EL (cell line): ENCODE measurements around the gene SBNO2.

ENCODE experiments used
- DNase-seq: peaks from one replicate; pipeline ENCODE4 v3.0.0-alpha.2; 2016

The SBNO2 gene

GRCh38 chr19:1104311-1105007 is 69.6 kb downstream of the SBNO2 start:
- DNase-seq = peak; percentile 74

GRCh38 chr19:1103708-1104310 is 70.3 kb downstream of the SBNO2 start, which contains the start of gene GPX4:
GPX4 (plus strand) TSS chr19:1103994; CDS start chr19:1104044, 50 bp downstream.
- peak; percentile 99 for DNase-seq

- DNase-seq = no peak
Observed at GRCh38 chr19:1103132-1103707, 70.8 kb downstream of the SBNO2 start.

GRCh38 chr19:1102407-1103131 is 71.5 kb downstream of the SBNO2 start:
- DNase-seq = peak; percentile 100

- DNase-seq = no peak
Observed at GRCh38 chr19:1101337-1101698, 72.8 kb downstream of the SBNO2 start.

- no peak for DNase-seq
Observed at GRCh38 chr19:1098177-1099051, 75.7 kb downstream of the SBNO2 start.

- DNase-seq = no peak
Observed at GRCh38 chr19:1097810-1098176, 76.3 kb downstream of the SBNO2 start.

- peak; percentile 97 for DNase-seq
Observed at GRCh38 chr19:1094978-1095701, 78.9 kb downstream of the SBNO2 start, which contains the start of gene POLR2E. POLR2E (minus strand) TSS chr19:1095375; CDS start chr19:1095315, 60 bp downstream.

- DNase-seq = no peak
Observed at GRCh38 chr19:1094655-1094977, 79.5 kb downstream of the SBNO2 start.

GRCh38 chr19:1093811-1094553 is 80.1 kb downstream of the SBNO2 start:
- DNase-seq = no peak

GRCh38 chr19:1093330-1093729 is 80.7 kb downstream of the SBNO2 start:
- no peak for DNase-seq

- DNase-seq = no peak
Observed at GRCh38 chr19:1091544-1092175, 82.4 kb downstream of the SBNO2 start.

GRCh38 chr19:1090731-1091543 is 83.1 kb downstream of the SBNO2 start:
- no peak for DNase-seq

GRCh38 chr19:1089891-1090290 is 84.2 kb downstream of the SBNO2 start:
- no peak for DNase-seq

GRCh38 chr19:1089126-1089771 is 84.8 kb downstream of the SBNO2 start:
- DNase-seq = no peak

- no peak for DNase-seq
Observed at GRCh38 chr19:1088416-1089010, 85.6 kb downstream of the SBNO2 start.

- DNase-seq = no peak
Observed at GRCh38 chr19:1087813-1088415, 86.2 kb downstream of the SBNO2 start.

- DNase-seq = no peak
Observed at GRCh38 chr19:1086613-1087012, 87.5 kb downstream of the SBNO2 start.
